Panc1 (cell line): Measurements from ENCODE around the gene INKA1. TPM values are rescaled to one million over a fixed set of nuclear protein-coding genes. Genes with fewer than 3 reads are reported as not detected.

Experiments used
- ATAC-seq: fragments of 200-7000 bp; cut with Tn5 transposase; 2 replicates; pipeline ENCODE4 v1.9.1; 2020; ENCODE audit warnings: mild to moderate bottlenecking, moderate library complexity
- BruUV-seq: library from RNA; stranded (reverse); fragments of 400-500 nt; replicated peaks from 2 replicates; lab custom pipeline; 2021; lab: Mats Ljungman, UMichigan
- CTCF ChIA-PET: fragments of 300-600 bp; sonication (Branson Sonifier 250); formaldehyde crosslinking; loops from one replicate; lab custom pipeline; 2022; ENCODE audit warnings: antibody characterized with exemption; lab: Charles Lee
- POLR2A ChIA-PET: fragments of 300-600 bp; sonication (Branson Sonifier 250); formaldehyde crosslinking; loops from one replicate; lab custom pipeline; 2022; ENCODE audit warnings: antibody characterized with exemption; lab: Charles Lee
- DNase-seq: peaks from one replicate; pipeline ENCODE4 v3.0.0-alpha.2; 2010; ENCODE audit warnings: low read depth, low spot score
- H3K27ac ChIP-seq: 2 replicates; pipeline ENCODE4 v1.5.1; 2011; ENCODE audit warnings: mild to moderate bottlenecking, low read length, inconsistent platforms
- H3K27me3 ChIP-seq: fragments of 200-500 bp; sonication (Bioruptor generic); 2 replicates; pipeline ENCODE4 v1.6.0; 2014; ENCODE audit warnings: low read length, inconsistent platforms; ENCODE audit not compliant: control insufficient read depth, insufficient read depth
- H3K36me3 ChIP-seq: fragments of 200-500 bp; sonication (Bioruptor generic); 2 replicates; pipeline ENCODE4 v1.5.1; 2014; ENCODE audit warnings: inconsistent platforms, mild to moderate bottlenecking, low read length, moderate library complexity; ENCODE audit not compliant: control insufficient read depth, insufficient read depth
- H3K4me1 ChIP-seq: 2 replicates; pipeline ENCODE4 v1.5.1; 2011; ENCODE audit warnings: inconsistent platforms, mild to moderate bottlenecking, low read length, moderate library complexity; ENCODE audit not compliant: control insufficient read depth, insufficient read depth
- H3K4me3 ChIP-seq, 2 experiments: 2 replicates each; pipeline ENCODE4 v1.5.1; 2011 to 2012; ENCODE audit warnings: low read depth in 2 of 2, low read length in 2 of 2, mild to moderate bottlenecking in 2 of 2, inconsistent platforms in 1 of 2, moderate library complexity in 1 of 2
- H3K9me3 ChIP-seq: fragments of 200-500 bp; sonication (Bioruptor generic); 2 replicates; pipeline ENCODE4 v1.5.1; 2014; ENCODE audit warnings: low read depth, mild to moderate bottlenecking, inconsistent platforms, low read length, moderate library complexity; ENCODE audit not compliant: control insufficient read depth, insufficient read depth
- CTCF ChIP-seq: fragments of 450-650 bp; IDR thresholded peaks from 2 replicates; pipeline ENCODE4 v1.5.1; 2017; ENCODE audit warnings: mild to moderate bottlenecking
- POLR2AphosphoS5 ChIP-seq: IDR thresholded peaks from 2 replicates; pipeline ENCODE4 v1.6.1; 2012; ENCODE audit warnings: mild to moderate bottlenecking, low read depth, low read length, moderate library complexity
- REST ChIP-seq, 2 experiments: IDR thresholded peaks; 2 replicates each; pipeline ENCODE4 v1.6.1; 2011 to 2012; ENCODE audit warnings: low read depth in 2 of 2, control low read depth in 1 of 2, low read length in 1 of 2, mild to moderate bottlenecking in 1 of 2, moderate library complexity in 1 of 2; ENCODE audit not compliant: insufficient read depth in 1 of 2
- SIN3A ChIP-seq: IDR thresholded peaks from 2 replicates; pipeline ENCODE4 v1.6.1; 2012; ENCODE audit warnings: low read depth, mild to moderate bottlenecking, low read length, moderate library complexity, borderline replicate concordance; ENCODE audit not compliant: insufficient read depth
- TCF7L2 ChIP-seq: IDR thresholded peaks from 2 replicates; pipeline ENCODE4 v1.6.1; 2011; ENCODE audit warnings: mild to moderate bottlenecking, low read depth, low read length, inconsistent platforms
- in situ Hi-C: cut with HindIII; loops from 2 replicates; pipeline ENCODE4 v1.10.0; 2016; ENCODE audit warnings: low sequenced_read_pairs, low pct_unique_long_range_greater_than_20kb
- intact Hi-C: fragments of 100-400 bp; cut with micrococcal nuclease; formaldehyde crosslinking; loops from one replicate; pipeline ENCODE4 v1.10.0; 2022; ENCODE audit not compliant: unreplicated experiment
- total RNA-seq: library from RNA; stranded (reverse); gene quantifications from one replicate; pipeline ENCODE4 v1.2.1, GENCODE V29; 2021; ENCODE audit not compliant: unreplicated experiment

INKA1 gene
- total RNA-seq, 1 experiment from 2014 or later: 2.2 TPM

GRCh38 chr3:49792371-49793150, 10.5 kb upstream of the INKA1 start:
- POLR2A ChIA-PET: no interaction called here
- Histone ChIP-seq H3K4me3 (no peak overlapping the region), H3K36me3 (no peaks in the 10 kb centered on the region), H3K27me3 (no peaks in the 10 kb centered on the region), H3K4me1 (no peaks in the 10 kb centered on the region), H3K9me3 (no peaks in the 10 kb centered on the region), H3K27ac (no peak overlapping the region)
- in situ Hi-C loops (no loop called here), intact Hi-C loops (no loop called here)
- TF ChIP-seq REST (IDR thresholded peaks at IDR 0.05; ENCODE audit: insufficient read depth in 1 of 2, low read depth in 2 of 2, low read length in 1 of 2): no peak
- TF ChIP-seq CTCF: no peak
- no peak for TF ChIP-seq SIN3A
- no peak for TF ChIP-seq TCF7L2
- TF ChIP-seq POLR2AphosphoS5: no peak
- CTCF ChIA-PET: no interaction called here
- DNase-seq (no peak), ATAC-seq (no peak)
- no TSS peak for BruUV-seq

GRCh38 chr3:49793486-49794085, 9.5 kb upstream of the INKA1 start:
- Histone ChIP-seq H3K4me1 (no peaks in the 10 kb centered on the region), H3K36me3 (no peaks in the 10 kb centered on the region), H3K4me3 (no peak overlapping the region), H3K27me3 (no peaks in the 10 kb centered on the region), H3K27ac (no peak overlapping the region), H3K9me3 (no peaks in the 10 kb centered on the region)
- TF ChIP-seq POLR2AphosphoS5 (no peak), TCF7L2 (no peak), REST (IDR thresholded peaks at IDR 0.05; ENCODE audit: insufficient read depth in 1 of 2, low read depth in 2 of 2, low read length in 1 of 2) (no peak), SIN3A (no peak), CTCF (no peak)
- in situ Hi-C loops: no loop called here
- BruUV-seq: no TSS peak
- DNase-seq (no peak), ATAC-seq (no peak)
- CTCF ChIA-PET: no interaction called here
- intact Hi-C loops: no loop called here
- POLR2A ChIA-PET: no interaction called here
